Spleen (tissue), 11 donors: ENCODE data around the gene WIPI1. TPM values are rescaled to one million over a fixed set of nuclear protein-coding genes. Genes with fewer than 3 reads are reported as not detected.
"Not testable (repeated sequence)": the region's sequence is repeated elsewhere in the genome, so short reads cannot be mapped to it uniquely, and the experiment has no call there.

Source experiments
- DNase-seq: peaks from one replicate; pipeline ENCODE4 v3.0.0-alpha.2; 2020
- H3K27ac ChIP-seq, 8 donors: fragments of 200-600 bp; sonication (generic) in 7 of 8; 1 replicate in 4 of 8; 2 replicates in 4 of 8; pipeline versions ENCODE4 v1.5.0 to v1.8.0; 2016 to 2021; ENCODE audit warnings: inconsistent platforms in 4 of 8, mild to moderate bottlenecking in 4 of 8, moderate library complexity in 1 of 8
- H3K27me3 ChIP-seq, 7 donors: fragments of 200-600 bp; sonication (generic) in 6 of 7; replicated peaks in 1 of 7; 1 replicate in 4 of 7; 2 replicates in 3 of 7; pipeline versions ENCODE4 v1.5.0 to v1.8.0; 2016 to 2021; ENCODE audit warnings: inconsistent platforms in 3 of 7, mild to moderate bottlenecking in 1 of 7
- H3K36me3 ChIP-seq, 6 donors: fragments of 200-600 bp; sonication (generic) in 5 of 6; 1 replicate in 4 of 6; 2 replicates in 2 of 6; pipeline versions ENCODE4 v1.5.0 to v1.8.0; 2016 to 2021; ENCODE audit warnings: inconsistent platforms in 2 of 6
- H3K4me1 ChIP-seq, 6 donors: fragments of 200-600 bp; sonication (generic) in 5 of 6; 1 replicate in 3 of 6; 2 replicates in 3 of 6; pipeline versions ENCODE4 v1.5.0 to v1.8.0; 2016 to 2021; ENCODE audit warnings: inconsistent platforms in 3 of 6
- H3K4me3 ChIP-seq, 8 donors: fragments of 200-600 bp; sonication (generic) in 7 of 8; 1 replicate in 4 of 8; 2 replicates in 4 of 8; pipeline versions ENCODE4 v1.5.0 to v1.8.0; 2016 to 2021; ENCODE audit warnings: inconsistent platforms in 4 of 8, mild to moderate bottlenecking in 4 of 8, moderate library complexity in 2 of 8
- H3K9me3 ChIP-seq, 8 donors: fragments of 200-600 bp; sonication (generic) in 7 of 8; 1 replicate in 4 of 8; 2 replicates in 4 of 8; pipeline versions ENCODE4 v1.5.0 to v1.8.0; 2016 to 2021; ENCODE audit warnings: inconsistent platforms in 4 of 8
- CTCF ChIP-seq, 11 experiments: fragments of 200-600 bp in 7 of 11; fragments of 450-650 bp in 4 of 11; sonication (generic) in 4 of 11; IDR thresholded peaks in 8 of 11; conservative IDR thresholded peaks in 3 of 11; 1 replicate in 7 of 11; 2 replicates in 4 of 11; pipeline versions ENCODE4 v1.4.0 to v1.8.0; 2016 to 2021; ENCODE audit warnings: antibody characterized with exemption in 11 of 11, inconsistent platforms in 4 of 11, mild to moderate bottlenecking in 1 of 11
- POLR2A ChIP-seq, 3 donors: fragments of 450-650 bp; IDR thresholded peaks; one replicate each; pipeline ENCODE4 v1.5.1; 2017; ENCODE audit warnings: antibody characterized with exemption in 3 of 3, mild to moderate bottlenecking in 1 of 3
- POLR2AphosphoS5 ChIP-seq, 3 donors: sonication (generic); formaldehyde crosslinking; IDR thresholded peaks; one replicate each; pipeline ENCODE4 v1.5.1; 2017; ENCODE audit warnings: antibody characterized with exemption in 3 of 3
- WGBS, 5 donors: extraction: QIAGEN DNeasy Blood & Tissue Kit in 3 of 5; methylation state at CpG; one replicate each; pipeline versions ENCODE4 v1.1.5 to v1.1.7; 2013 to 2018; 5-methylcytosine and 5-hydroxymethylcytosine counted together
- intact Hi-C: fragments of 100-400 bp; cut with DNase I; formaldehyde crosslinking; loops from one replicate; pipeline ENCODE4 v1.15.0; 2023; ENCODE audit warnings: low total_unique reads
- polyA plus RNA-seq, 3 donors: library from polyadenylated mRNA; stranded (reverse); fragments of 200-250 nt; gene quantifications; one replicate each; pipeline ENCODE4 v1.2.1, GENCODE V29; 2013
- total RNA-seq, 7 donors: library from RNA; depleted of rRNA in 3 of 7; stranded (reverse); fragments of >200 nt in 3 of 7; fragmentation: NEBNext Ultra II Directional in 4 of 7; extraction: Animal tissue kit (Norgen Biotek cat#: 25700) in 4 of 7; gene quantifications; one replicate each; pipeline versions ENCODE4 v1.1.0 to v1.2.1, GENCODE V29; 2016 to 2021
- donor health status: healthy with polysubstance abuse.
- donor health status: DM: no; HTN: no; CAD: no; lungs with moderate emphysema.
- donor health status: DM: no; HTN: no; CAD: no.
- donor health status: Bipolar disorder and iron deficiency.
- donor health status: healthy.
- donor health status: DM: no; HTN: no; CAD: no.
- donor health status: DM: yes; HTN: yes; CAD: no.

Gene WIPI1
- total and polyA plus RNA-seq, 10 donors: 7.2 to 38.3 (median 25.6) TPM

GRCh38 chr17:68417317-68417716 lies 40.0 kb downstream of the WIPI1 start:
- intact Hi-C loops: no loop called here
- Histone ChIP-seq H3K9me3 (peaks cover 0 to 11% (median 1%) of the 10 kb centered on the region in 8 donors), H3K27ac (no peak overlapping the region), H3K36me3 (peaks cover 0 to 38% (median 15%) of the 10 kb centered on the region in 6 donors), H3K4me3 (no peak overlapping the region), H3K4me1 (peaks cover 0 to 13% (median 7%) of the 10 kb centered on the region in 6 donors), H3K27me3 (no peaks in the 10 kb centered on the region)
- WGBS, 5 donors: 98 to 100% (median 100%) methylated on average over 3 of the region's 3 CpGs
- DNase-seq: no peak
- TF ChIP-seq POLR2AphosphoS5 (IDR thresholded peaks at IDR 0.05) (no peak), CTCF (IDR thresholded peaks at IDR 0.05 in 8 of 11, conservative IDR thresholded peaks at IDR 0.05 in 3 of 11) (no peak), POLR2A (IDR thresholded peaks at IDR 0.05) (no peak)

DNA sequence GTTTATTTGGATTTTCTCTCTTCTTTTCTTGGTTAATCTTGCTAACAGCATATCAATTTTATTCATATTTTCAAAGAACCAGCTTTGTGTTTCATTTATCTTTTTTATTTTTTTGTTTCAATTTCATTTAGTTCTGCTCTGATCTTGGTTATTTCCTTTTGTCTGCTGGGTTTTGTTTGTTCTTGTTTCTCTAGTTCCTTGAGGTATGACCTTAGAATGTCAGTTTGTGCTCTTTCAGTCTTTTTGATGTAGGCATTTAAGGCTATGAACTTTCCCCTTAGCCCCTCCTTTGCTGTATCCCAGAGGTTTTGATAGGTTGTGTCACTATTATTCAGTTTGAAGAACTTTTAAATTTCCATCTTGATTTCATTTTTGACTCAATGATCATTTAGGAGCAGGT lies 42.4 kb downstream of the WIPI1 start:
- Histone ChIP-seq H3K36me3 (peaks cover 0 to 14% (median 4%) of the 10 kb centered on the region in 6 donors), H3K9me3 (peaks cover 0 to 11% (median 1%) of the 10 kb centered on the region in 8 donors), H3K4me1 (peaks cover 0 to 13% (median 7%) of the 10 kb centered on the region in 6 donors)
- H3K27ac ChIP-seq, H3K27me3 ChIP-seq, intact Hi-C loops, H3K4me3 ChIP-seq, DNase-seq: not testable (repeated sequence)

GRCh38 chr17:68413597-68414560 lies 43.4 kb downstream of the WIPI1 start:
- DNase-seq: peak; percentile 83
- WGBS, 5 donors: 4 to 21% (median 9%) methylated on average over 21 to 34 of the region's 34 CpGs
- not testable (repeated sequence) for H3K27me3 ChIP-seq

GRCh38 chr17:68407656-68408055 lies 49.6 kb downstream of the WIPI1 start:
- peaks cover 0 to 31% (median 24%) of the 10 kb centered on the region in 8 donors for H3K9me3 ChIP-seq
- H3K4me3 ChIP-seq, H3K27ac ChIP-seq, intact Hi-C loops, DNase-seq, H3K4me1 ChIP-seq, H3K36me3 ChIP-seq, H3K27me3 ChIP-seq: not testable (repeated sequence)
- WGBS, 5 donors: 59 to 86% (median 74%) methylated on average over 1 of the region's 1 CpG

More at GRCh38 chr17:68413597-68414560, 43.4 kb downstream of the WIPI1 start:
- Histone ChIP-seq H3K9me3 (peaks cover 0 to 11% (median 1%) of the 10 kb centered on the region in 8 donors), H3K27ac (peak overlapping the region in 7 of 8 donors; percentile 22 to 77 (median 67)), H3K4me1 (peaks cover 0 to 13% (median 7%) of the 10 kb centered on the region in 6 donors), H3K4me3 (peak overlapping the region; percentile 23 to 70 (median 43))
- TF ChIP-seq POLR2AphosphoS5 (IDR thresholded peaks at IDR 0.05): peak; percentile 61 to 73 (median 68)
- intact Hi-C loops, H3K36me3 ChIP-seq: not testable (repeated sequence)

- intact Hi-C loops, H3K27me3 ChIP-seq, DNase-seq, H3K4me3 ChIP-seq, H3K27ac ChIP-seq, H3K36me3 ChIP-seq: not testable (repeated sequence)
- WGBS, 5 donors: 91 to 96% (median 95%) methylated on average over 3 to 5 of the region's 5 CpGs
- peaks cover 0 to 31% (median 24%) of the 10 kb centered on the region in 8 donors for H3K9me3 ChIP-seq
- peaks cover 0 to 11% (median 7%) of the 10 kb centered on the region in 6 donors for H3K4me1 ChIP-seq
Measured at GRCh38 chr17:68403837-68404236, 53.5 kb downstream of the WIPI1 start.

GRCh38 chr17:68403122-68403521 lies 54.2 kb downstream of the WIPI1 start:
- Histone ChIP-seq H3K27me3 (no peaks in the 10 kb centered on the region), H3K9me3 (peaks cover 0 to 31% (median 24%) of the 10 kb centered on the region in 8 donors), H3K36me3 (peaks cover 0 to 5% (median 0%) of the 10 kb centered on the region in 6 donors), H3K4me1 (peaks cover 0 to 18% (median 11%) of the 10 kb centered on the region in 6 donors), H3K27ac (no peak overlapping the region), H3K4me3 (no peak overlapping the region)
- DNase-seq: no peak
- TF ChIP-seq CTCF (IDR thresholded peaks at IDR 0.05 in 8 of 11, conservative IDR thresholded peaks at IDR 0.05 in 3 of 11): no peak
- TF ChIP-seq POLR2A (IDR thresholded peaks at IDR 0.05): no peak
- no peak for TF ChIP-seq POLR2AphosphoS5 (IDR thresholded peaks at IDR 0.05)
- intact Hi-C loops: no loop called here
- WGBS, 5 donors: 91 to 100% (median 96%) methylated on average over 1 of the region's 1 CpG
